ENCODE data around the gene AGRP.
A peak's percentile ranks its signal among the peaks of the same experiment; 100 is the strongest.

The AGRP gene

DNA sequence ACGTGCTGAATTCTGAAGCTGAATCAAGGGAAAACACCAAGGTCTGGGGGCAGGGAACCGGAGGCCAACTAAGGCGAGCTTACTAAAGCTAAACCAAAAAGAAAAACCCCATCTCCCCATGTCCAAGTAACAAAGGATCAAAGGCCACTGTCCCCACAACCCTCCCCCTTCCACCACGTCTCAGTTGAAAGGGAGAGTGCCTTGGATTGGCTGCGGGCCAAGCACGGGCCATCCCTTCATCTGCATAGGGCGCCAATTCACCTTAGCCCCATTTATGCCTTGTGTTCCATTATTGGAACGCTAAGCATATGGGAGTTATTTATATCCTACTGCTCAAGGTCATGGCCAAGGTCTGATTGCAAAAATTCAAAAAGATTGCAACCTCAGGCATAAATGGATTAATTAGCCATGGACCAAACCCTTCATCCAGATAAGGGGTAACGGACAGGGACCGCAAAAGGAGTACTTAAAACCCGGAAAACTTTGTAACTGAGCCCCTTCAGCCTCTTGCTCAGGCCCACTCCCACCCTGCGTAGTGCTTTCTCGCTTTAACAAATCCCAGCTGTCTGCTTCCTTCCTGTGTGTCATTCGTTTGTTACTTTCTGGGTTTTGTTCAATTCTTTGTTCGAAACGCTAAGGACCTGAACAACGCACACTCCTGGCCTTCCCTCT is 1.6 kb downstream of the AGRP start:
- H3K4me1 ChIP-seq (ENCODE audit: control insufficient read depth in 2 of 2, insufficient read depth in 2 of 2, low read length in 2 of 2), result peaks cover 5 to 20% of the 10 kb centered on the region in 2 donors

DNA sequence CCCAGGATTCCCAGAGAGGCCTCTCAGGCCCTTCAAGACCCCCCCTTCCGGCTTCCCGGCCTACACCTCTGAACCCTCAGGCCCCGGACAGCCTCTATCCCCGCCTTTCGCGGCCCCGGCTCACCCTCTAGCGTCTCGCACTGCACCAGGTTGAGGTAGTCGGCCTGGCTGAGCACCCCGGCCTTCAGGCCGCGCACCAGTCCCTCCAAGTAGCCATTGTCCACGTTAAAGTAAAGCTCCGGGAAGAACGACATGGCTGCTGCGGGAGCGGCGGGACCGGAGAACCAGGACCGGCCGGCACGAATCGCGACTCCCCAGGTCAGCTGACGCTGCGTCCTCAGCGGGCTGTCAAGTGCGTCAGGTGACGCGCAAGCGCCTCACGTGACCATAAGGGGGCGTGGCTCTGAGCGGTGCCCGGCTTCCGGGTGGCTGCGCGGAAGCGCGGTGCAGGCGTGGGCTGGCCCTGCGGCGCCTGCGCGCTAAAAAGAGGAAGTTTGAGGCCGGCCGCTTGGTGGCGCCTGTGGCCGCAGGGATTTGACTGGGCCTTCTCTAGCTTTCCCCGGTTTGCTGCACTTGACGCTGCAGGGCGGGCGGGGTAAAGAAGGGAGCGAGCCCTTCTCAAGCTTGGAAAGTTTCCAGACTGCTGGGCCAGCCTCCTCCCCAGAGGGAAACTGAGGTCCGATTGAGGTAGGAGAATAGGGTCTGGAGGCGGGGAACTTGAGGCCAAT is 2.4 kb downstream of the AGRP start, which contains the start of gene ATP6V0D1:
TSS of gene ATP6V0D1 (minus strand) at position 325 of the 728 bp plus-strand sequence. CDS start at position 254, 71 bp downstream.
- peak within 1 kb of the TSS; percentile 96 for H3K4me3 ChIP-seq (ENCODE audit: low read length in 2 of 2)
- peak within 1 kb of the TSS; percentile 93 to 97 for H3K9ac ChIP-seq (ENCODE audit: low read depth in 1 of 2, low read length in 2 of 2)
- peaks cover 2 to 9% of the 10 kb centered on the region in 2 donors for H3K36me3 ChIP-seq (ENCODE audit: control insufficient read depth in 2 of 2, insufficient read depth in 2 of 2, low read length in 2 of 2)
- H3K4me1 ChIP-seq (ENCODE audit: control insufficient read depth in 2 of 2, insufficient read depth in 2 of 2, low read length in 2 of 2), result peaks cover 5 to 20% of the 10 kb centered on the region in 2 donors
- H3K27ac ChIP-seq (ENCODE audit: low read depth in 2 of 2, low read length in 2 of 2), result peak within 1 kb of the TSS; percentile 97 to 98
- H3K9me3 ChIP-seq (ENCODE audit: control insufficient read depth in 2 of 2, low read length in 2 of 2), result no peaks in the 10 kb centered on the region
- no peaks in the 10 kb centered on the region for H3K27me3 ChIP-seq (ENCODE audit: control insufficient read depth in 2 of 2, insufficient read depth in 2 of 2, low read length in 2 of 2)

More for the DNA sequence above, 1.6 kb downstream of the AGRP start:
- Histone ChIP-seq H3K27ac (ENCODE audit: low read depth in 2 of 2, low read length in 2 of 2) (peak overlapping the region; percentile 88 to 90), H3K9me3 (ENCODE audit: control insufficient read depth in 2 of 2, low read length in 2 of 2) (no peaks in the 10 kb centered on the region), H3K36me3 (ENCODE audit: control insufficient read depth in 2 of 2, insufficient read depth in 2 of 2, low read length in 2 of 2) (peaks cover 2 to 9% of the 10 kb centered on the region in 2 donors), H3K9ac (ENCODE audit: low read depth in 1 of 2, low read length in 2 of 2) (peak overlapping the region; percentile 91 to 93), H3K27me3 (ENCODE audit: control insufficient read depth in 2 of 2, insufficient read depth in 2 of 2, low read length in 2 of 2) (no peaks in the 10 kb centered on the region), H3K4me3 (ENCODE audit: low read length in 2 of 2) (peak overlapping the region; percentile 88 to 96)

DNA sequence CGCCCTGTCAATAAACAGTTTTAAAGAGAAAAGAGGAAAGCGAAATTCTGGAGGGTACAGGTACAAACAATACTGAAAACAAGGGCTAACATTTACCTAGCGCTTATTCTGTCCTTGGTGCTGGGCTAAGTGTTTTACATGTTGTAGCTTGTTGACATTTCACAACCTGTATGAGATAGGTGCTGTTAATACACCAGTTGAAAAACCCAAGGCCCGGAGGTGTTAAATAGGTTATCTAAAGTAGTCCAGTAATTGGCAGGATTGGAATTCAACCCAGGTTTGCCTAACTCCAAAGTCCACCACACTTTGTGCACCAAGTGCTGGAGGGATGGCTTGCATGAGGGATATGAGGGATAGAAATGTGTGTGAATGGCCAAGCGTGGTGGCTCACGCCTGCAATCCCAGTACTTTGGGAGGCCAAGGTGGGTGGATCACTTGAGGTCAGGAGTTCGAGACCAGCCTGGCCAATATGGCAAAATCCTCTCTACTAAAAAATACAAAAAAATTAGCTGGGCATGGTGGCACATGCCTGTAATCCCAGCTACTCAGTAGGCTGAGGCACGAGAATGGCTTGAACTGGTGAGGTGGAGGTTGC is 5.3 kb downstream of the AGRP start:
- Histone ChIP-seq H3K27me3 (ENCODE audit: control insufficient read depth in 2 of 2, insufficient read depth in 2 of 2, low read length in 2 of 2) (no peaks in the 10 kb centered on the region), H3K9me3 (ENCODE audit: control insufficient read depth in 2 of 2, low read length in 2 of 2) (no peaks in the 10 kb centered on the region), H3K36me3 (ENCODE audit: control insufficient read depth in 2 of 2, insufficient read depth in 2 of 2, low read length in 2 of 2) (peaks cover 0 to 4% of the 10 kb centered on the region in 2 donors), H3K27ac (ENCODE audit: low read depth in 2 of 2, low read length in 2 of 2) (no peak overlapping the region), H3K9ac (ENCODE audit: low read depth in 1 of 2, low read length in 2 of 2) (no peak overlapping the region), H3K4me3 (ENCODE audit: low read length in 2 of 2) (no peak overlapping the region), H3K4me1 (ENCODE audit: control insufficient read depth in 2 of 2, insufficient read depth in 2 of 2, low read length in 2 of 2) (peaks cover 18 to 24% of the 10 kb centered on the region in 2 donors)

DNA sequence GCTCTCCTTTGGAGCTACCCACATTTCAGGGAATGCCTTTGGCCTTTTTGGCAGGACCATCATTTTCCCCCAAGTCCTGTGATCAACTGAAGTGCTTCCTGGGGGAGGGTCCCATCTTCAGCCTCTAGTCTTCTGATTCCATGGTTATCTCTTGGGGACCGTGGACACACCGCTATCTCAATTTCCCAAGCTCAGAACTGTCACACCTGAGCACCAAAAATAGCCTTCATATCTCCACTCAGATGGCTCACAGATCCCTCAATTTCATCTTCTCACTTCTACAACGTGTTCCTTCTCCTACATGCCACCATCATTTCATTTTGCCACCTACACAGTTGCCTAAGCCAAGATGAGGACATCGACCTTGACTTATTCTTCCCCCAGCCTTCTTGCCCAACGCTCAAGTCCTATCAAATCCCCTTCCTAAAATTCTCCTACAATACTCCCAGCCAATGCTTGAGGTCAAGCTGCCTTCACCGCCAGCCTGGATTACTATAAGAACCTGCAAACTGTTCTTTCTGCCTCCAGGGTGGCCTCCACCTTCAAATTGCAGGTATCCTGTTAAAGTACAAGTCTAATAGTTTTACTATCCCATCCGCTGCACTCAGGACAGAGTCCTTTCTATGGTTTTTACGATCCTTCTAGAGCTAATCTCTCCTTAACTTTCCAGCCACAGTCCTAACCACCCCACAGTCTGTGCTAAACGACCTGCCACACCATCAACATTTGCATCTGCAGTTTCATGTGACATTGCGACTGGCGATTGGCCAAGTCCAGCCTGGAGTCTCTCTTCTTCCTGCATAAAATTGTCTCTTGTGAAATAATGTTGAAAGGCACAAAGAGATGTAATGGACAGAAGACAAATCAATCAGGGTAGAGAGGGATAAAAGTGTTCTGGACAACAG is 8.5 kb downstream of the AGRP start:
- Histone ChIP-seq H3K27ac (ENCODE audit: low read depth in 2 of 2, low read length in 2 of 2) (no peak overlapping the region), H3K9ac (ENCODE audit: low read depth in 1 of 2, low read length in 2 of 2) (no peak overlapping the region), H3K4me1 (ENCODE audit: control insufficient read depth in 2 of 2, insufficient read depth in 2 of 2, low read length in 2 of 2) (peaks cover 12 to 14% of the 10 kb centered on the region in 2 donors)

DNA sequence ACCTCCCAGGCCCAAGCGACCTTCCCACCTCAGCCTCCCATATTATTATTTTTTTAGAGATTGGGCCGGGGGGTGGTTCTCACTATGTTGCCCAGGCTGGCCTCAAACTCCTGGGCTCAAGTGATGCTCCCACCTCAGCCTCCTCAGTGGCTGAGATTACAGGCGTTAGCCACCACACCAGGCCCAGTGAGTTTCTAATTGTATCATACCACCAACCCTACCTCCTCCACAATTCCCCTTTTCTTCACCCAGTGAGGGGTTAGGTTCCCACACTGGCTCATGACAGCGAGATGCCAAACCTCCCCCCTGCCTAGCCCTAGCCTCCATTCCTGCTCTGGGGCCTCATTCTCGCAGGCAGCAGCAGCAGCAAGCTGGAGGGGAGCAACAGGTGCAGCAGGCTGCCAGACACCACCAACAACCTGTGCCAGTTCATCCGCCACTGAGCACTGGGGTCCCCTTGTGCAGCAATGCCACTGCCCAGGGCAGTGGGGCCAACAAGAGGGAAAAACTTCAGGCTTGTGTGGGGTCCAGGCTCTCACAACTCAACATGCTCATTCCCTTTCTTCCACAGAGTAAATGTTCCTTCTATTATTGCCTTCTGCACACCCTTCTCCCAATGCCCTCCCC is 11.5 kb downstream of the AGRP start:
- Histone ChIP-seq H3K9ac (ENCODE audit: low read depth in 1 of 2, low read length in 2 of 2) (no peak overlapping the region), H3K27me3 (ENCODE audit: control insufficient read depth in 2 of 2, insufficient read depth in 2 of 2, low read length in 2 of 2) (no peaks in the 10 kb centered on the region), H3K4me3 (ENCODE audit: low read length in 2 of 2) (no peak overlapping the region), H3K36me3 (ENCODE audit: control insufficient read depth in 2 of 2, insufficient read depth in 2 of 2, low read length in 2 of 2) (peaks cover 0 to 7% of the 10 kb centered on the region in 2 donors), H3K4me1 (ENCODE audit: control insufficient read depth in 2 of 2, insufficient read depth in 2 of 2, low read length in 2 of 2) (peaks cover 7 to 14% of the 10 kb centered on the region in 2 donors), H3K9me3 (ENCODE audit: control insufficient read depth in 2 of 2, low read length in 2 of 2) (no peaks in the 10 kb centered on the region), H3K27ac (ENCODE audit: low read depth in 2 of 2, low read length in 2 of 2) (no peak overlapping the region)

More for the DNA sequence above, 8.5 kb downstream of the AGRP start:
- no peaks in the 10 kb centered on the region for H3K27me3 ChIP-seq (ENCODE audit: control insufficient read depth in 2 of 2, insufficient read depth in 2 of 2, low read length in 2 of 2)
- no peaks in the 10 kb centered on the region for H3K9me3 ChIP-seq (ENCODE audit: control insufficient read depth in 2 of 2, low read length in 2 of 2)
- H3K36me3 ChIP-seq (ENCODE audit: control insufficient read depth in 2 of 2, insufficient read depth in 2 of 2, low read length in 2 of 2), result peaks cover 0 to 7% of the 10 kb centered on the region in 2 donors
- no peak overlapping the region for H3K4me3 ChIP-seq (ENCODE audit: low read length in 2 of 2)

DNA sequence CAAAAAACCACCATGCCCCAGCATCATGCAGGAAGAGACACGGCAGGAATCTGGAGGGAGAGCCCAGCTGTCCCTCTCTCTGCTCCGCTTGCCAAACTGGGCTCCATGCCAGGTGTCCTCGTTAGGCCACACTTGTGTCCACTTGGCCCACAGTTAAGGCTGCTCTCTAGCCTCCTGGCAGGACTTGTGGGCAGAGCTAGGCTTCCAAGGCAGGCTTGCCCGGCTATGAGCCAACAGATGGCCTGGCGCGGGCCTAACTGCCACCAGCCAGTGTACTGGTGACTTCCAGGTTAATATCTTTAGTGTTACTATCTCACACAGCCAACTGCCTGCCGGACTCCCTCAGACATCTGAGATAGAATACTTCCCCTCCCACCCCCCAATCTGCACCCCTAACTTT is 13.0 kb downstream of the AGRP start:
- Histone ChIP-seq H3K9ac (ENCODE audit: low read depth in 1 of 2, low read length in 2 of 2) (no peak overlapping the region), H3K4me1 (ENCODE audit: control insufficient read depth in 2 of 2, insufficient read depth in 2 of 2, low read length in 2 of 2) (peaks cover 11 to 12% of the 10 kb centered on the region in 2 donors), H3K27me3 (ENCODE audit: control insufficient read depth in 2 of 2, insufficient read depth in 2 of 2, low read length in 2 of 2) (no peaks in the 10 kb centered on the region), H3K27ac (ENCODE audit: low read depth in 2 of 2, low read length in 2 of 2) (no peak overlapping the region), H3K9me3 (ENCODE audit: control insufficient read depth in 2 of 2, low read length in 2 of 2) (no peaks in the 10 kb centered on the region), H3K4me3 (ENCODE audit: low read length in 2 of 2) (no peak overlapping the region), H3K36me3 (ENCODE audit: control insufficient read depth in 2 of 2, insufficient read depth in 2 of 2, low read length in 2 of 2) (peaks cover 0 to 4% of the 10 kb centered on the region in 2 donors)

DNA sequence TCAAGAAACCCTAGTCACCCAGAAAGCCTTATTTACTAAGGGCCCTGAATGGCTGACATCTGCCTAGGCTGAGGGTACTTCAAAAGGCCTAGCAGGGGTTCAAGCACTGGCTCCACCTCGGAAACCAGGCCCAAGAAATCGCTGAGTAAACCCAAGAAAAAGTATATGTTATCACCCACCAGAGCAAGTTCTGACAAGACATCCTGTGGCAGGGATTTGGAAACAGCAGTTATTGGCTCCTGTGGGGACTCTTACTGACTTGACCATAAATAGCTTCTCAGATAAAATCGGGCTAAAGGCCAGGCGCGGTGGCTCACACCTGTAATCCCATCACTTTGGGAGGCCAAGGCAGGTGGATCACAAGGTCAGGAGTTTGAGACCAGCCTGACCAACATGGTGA is 14.6 kb downstream of the AGRP start:
- no peaks in the 10 kb centered on the region for H3K9me3 ChIP-seq (ENCODE audit: control insufficient read depth in 2 of 2, low read length in 2 of 2)
- no peak overlapping the region for H3K27ac ChIP-seq (ENCODE audit: low read depth in 2 of 2, low read length in 2 of 2)
- no peaks in the 10 kb centered on the region for H3K27me3 ChIP-seq (ENCODE audit: control insufficient read depth in 2 of 2, insufficient read depth in 2 of 2, low read length in 2 of 2)
- H3K4me3 ChIP-seq (ENCODE audit: low read length in 2 of 2), result no peak overlapping the region
- no peak overlapping the region for H3K9ac ChIP-seq (ENCODE audit: low read depth in 1 of 2, low read length in 2 of 2)
- peaks cover 0 to 3% of the 10 kb centered on the region in 2 donors for H3K36me3 ChIP-seq (ENCODE audit: control insufficient read depth in 2 of 2, insufficient read depth in 2 of 2, low read length in 2 of 2)
- H3K4me1 ChIP-seq (ENCODE audit: control insufficient read depth in 2 of 2, insufficient read depth in 2 of 2, low read length in 2 of 2), result peaks cover 20 to 25% of the 10 kb centered on the region in 2 donors

DNA sequence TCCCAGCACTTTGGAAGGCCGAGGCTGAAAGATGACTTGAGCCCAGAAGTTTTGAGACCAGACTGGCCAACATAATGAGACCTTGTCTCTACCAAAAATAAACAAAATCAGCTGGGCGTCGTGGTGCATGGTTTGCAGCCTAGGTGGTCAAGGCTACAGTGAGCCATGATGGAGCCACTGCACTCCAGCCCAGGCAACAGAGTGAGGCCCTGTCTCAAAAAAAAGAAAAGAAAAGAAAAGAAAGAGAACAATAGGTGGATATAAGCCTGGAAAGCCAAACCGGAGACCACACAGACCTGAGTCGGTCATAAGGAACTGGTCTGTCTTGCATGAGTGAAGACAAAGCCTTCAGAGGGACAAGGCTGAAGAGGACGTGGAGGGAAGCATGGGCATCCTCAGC is 16.8 kb downstream of the AGRP start:
- Histone ChIP-seq H3K9ac (ENCODE audit: low read depth in 1 of 2, low read length in 2 of 2) (no peak overlapping the region), H3K4me1 (ENCODE audit: control insufficient read depth in 2 of 2, insufficient read depth in 2 of 2, low read length in 2 of 2) (peaks cover 37 to 40% of the 10 kb centered on the region in 2 donors), H3K36me3 (ENCODE audit: control insufficient read depth in 2 of 2, insufficient read depth in 2 of 2, low read length in 2 of 2) (no peaks in the 10 kb centered on the region), H3K27ac (ENCODE audit: low read depth in 2 of 2, low read length in 2 of 2) (no peak overlapping the region), H3K4me3 (ENCODE audit: low read length in 2 of 2) (no peak overlapping the region), H3K9me3 (ENCODE audit: control insufficient read depth in 2 of 2, low read length in 2 of 2) (no peaks in the 10 kb centered on the region), H3K27me3 (ENCODE audit: control insufficient read depth in 2 of 2, insufficient read depth in 2 of 2, low read length in 2 of 2) (no peaks in the 10 kb centered on the region)

DNA sequence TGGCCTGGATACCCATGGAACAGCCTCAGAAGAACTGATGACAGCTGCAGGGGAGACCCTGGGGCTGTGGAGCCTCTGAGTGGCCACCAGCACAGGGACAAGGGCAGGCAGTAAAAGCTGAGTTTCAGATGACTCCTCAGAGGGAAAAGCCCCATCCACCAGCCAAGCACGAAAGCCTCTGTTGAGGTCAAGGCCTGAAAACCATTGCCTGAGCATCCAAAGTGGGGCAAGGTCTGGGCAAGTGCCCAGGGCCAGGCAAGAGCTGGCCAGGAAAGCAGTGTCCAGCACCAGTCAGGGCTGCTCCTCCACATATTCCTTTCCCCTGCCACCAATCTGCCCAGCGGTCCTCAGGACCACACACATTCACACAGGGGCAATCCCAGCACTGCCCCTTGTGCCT is 18.8 kb downstream of the AGRP start:
- H3K27me3 ChIP-seq (ENCODE audit: control insufficient read depth in 2 of 2, insufficient read depth in 2 of 2, low read length in 2 of 2), result no peaks in the 10 kb centered on the region
- peak overlapping the region; percentile 97 to 100 for H3K27ac ChIP-seq (ENCODE audit: low read depth in 2 of 2, low read length in 2 of 2)
- H3K9ac ChIP-seq (ENCODE audit: low read depth in 1 of 2, low read length in 2 of 2), result peak overlapping the region in 1 of 2 donors; percentile 53
- H3K36me3 ChIP-seq (ENCODE audit: control insufficient read depth in 2 of 2, insufficient read depth in 2 of 2, low read length in 2 of 2), result peaks cover 0 to 4% of the 10 kb centered on the region in 2 donors
- no peaks in the 10 kb centered on the region for H3K9me3 ChIP-seq (ENCODE audit: control insufficient read depth in 2 of 2, low read length in 2 of 2)
- H3K4me3 ChIP-seq (ENCODE audit: low read length in 2 of 2), result no peak overlapping the region
- peaks cover 57% of the 10 kb centered on the region in 2 donors for H3K4me1 ChIP-seq (ENCODE audit: control insufficient read depth in 2 of 2, insufficient read depth in 2 of 2, low read length in 2 of 2)

Data from mucosa of rectum (tissue), 2 donors.